ENCODE results near the gene FBXO46. TPM values are rescaled to one million over a fixed set of nuclear protein-coding genes. Genes with fewer than 3 reads are reported as not detected.
A peak's percentile ranks its signal among the peaks of the same experiment; 100 is the strongest.

The FBXO46 gene
- total and polyA plus RNA-seq, 2 of the 13 experiments (the other 11 are each of a cell fraction or from before 2014, with no cell fraction given) = 6.2 to 6.4 TPM

- TF ChIP-seq, protein P1, sequence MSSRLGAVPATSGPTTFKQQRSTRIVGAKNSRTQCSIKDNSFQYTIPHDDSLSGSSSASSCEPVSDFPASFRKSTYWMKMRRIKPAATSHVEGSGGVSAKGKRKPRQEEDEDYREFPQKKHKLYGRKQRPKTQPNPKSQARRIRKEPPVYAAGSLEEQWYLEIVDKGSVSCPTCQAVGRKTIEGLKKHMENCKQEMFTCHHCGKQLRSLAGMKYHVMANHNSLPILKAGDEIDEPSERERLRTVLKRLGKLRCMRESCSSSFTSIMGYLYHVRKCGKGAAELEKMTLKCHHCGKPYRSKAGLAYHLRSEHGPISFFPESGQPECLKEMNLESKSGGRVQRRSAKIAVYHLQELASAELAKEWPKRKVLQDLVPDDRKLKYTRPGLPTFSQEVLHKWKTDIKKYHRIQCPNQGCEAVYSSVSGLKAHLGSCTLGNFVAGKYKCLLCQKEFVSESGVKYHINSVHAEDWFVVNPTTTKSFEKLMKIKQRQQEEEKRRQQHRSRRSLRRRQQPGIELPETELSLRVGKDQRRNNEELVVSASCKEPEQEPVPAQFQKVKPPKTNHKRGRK (CRISPR knock-in tag; IDR thresholded peaks at IDR 0.05) = no peak
- TF ChIP-seq MBD4 (IDR thresholded peaks at IDR 0.05; ENCODE audit: borderline replicate concordance, low read length) (no peak), KAT7 (CRISPR knock-in tag; IDR thresholded peaks at IDR 0.05; ENCODE audit: borderline replicate concordance) (no peak), ZFX (CRISPR knock-in tag; IDR thresholded peaks at IDR 0.05; ENCODE audit: low read depth) (peak; percentile 49; the same call in 1 of the 2 replicates), ZBTB49 (CRISPR knock-in tag; IDR thresholded peaks at IDR 0.05; ENCODE audit: borderline replicate concordance) (0 out of 2 replicates have a peak, but pooled peaks have one; percentile 19), ZNF678 (CRISPR knock-in tag; IDR thresholded peaks at IDR 0.05) (no peak), SMARCC2 (IDR thresholded peaks at IDR 0.05) (no peak), SP2 (CRISPR knock-in tag; IDR thresholded peaks at IDR 0.05) (peak; percentile 87), MEIS1 (CRISPR knock-in tag; IDR thresholded peaks at IDR 0.05; ENCODE audit: borderline replicate concordance) (no peak; the same call in 1 of the 2 replicates), KDM4B (CRISPR knock-in tag; IDR thresholded peaks at IDR 0.05) (peak; percentile 79), SNAPC2 (CRISPR knock-in tag; IDR thresholded peaks at IDR 0.05) (no peak)
- TF ChIP-seq, protein P2, sequence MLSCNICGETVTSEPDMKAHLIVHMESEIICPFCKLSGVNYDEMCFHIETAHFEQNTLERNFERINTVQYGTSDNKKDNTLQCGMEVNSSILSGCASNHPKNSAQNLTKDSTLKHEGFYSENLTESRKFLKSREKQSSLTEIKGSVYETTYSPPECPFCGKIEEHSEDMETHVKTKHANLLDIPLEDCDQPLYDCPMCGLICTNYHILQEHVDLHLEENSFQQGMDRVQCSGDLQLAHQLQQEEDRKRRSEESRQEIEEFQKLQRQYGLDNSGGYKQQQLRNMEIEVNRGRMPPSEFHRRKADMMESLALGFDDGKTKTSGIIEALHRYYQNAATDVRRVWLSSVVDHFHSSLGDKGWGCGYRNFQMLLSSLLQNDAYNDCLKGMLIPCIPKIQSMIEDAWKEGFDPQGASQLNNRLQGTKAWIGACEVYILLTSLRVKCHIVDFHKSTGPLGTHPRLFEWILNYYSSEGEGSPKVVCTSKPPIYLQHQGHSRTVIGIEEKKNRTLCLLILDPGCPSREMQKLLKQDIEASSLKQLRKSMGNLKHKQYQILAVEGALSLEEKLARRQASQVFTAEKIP (CRISPR knock-in tag; IDR thresholded peaks at IDR 0.05; ENCODE audit: borderline replicate concordance) = no peak
These were observed 38.5 kb upstream of the FBXO46 start, which contains the start of gene SIX5 (continued) for GRCh38 chr19:45768984-45769782.
